GM18508 (cell line): ENCODE results near the gene DKKL1.
"Not testable (repeated sequence)": the region's sequence is repeated elsewhere in the genome, so short reads cannot be mapped to it uniquely, and the experiment has no call there.

ENCODE experiments used
- ATAC-seq: cut with Tn5 transposase; IDR thresholded peaks from one replicate; pipeline ENCODE4 v1.9.1; 2021; ENCODE audit warnings: moderate number of reproducible peaks; ENCODE audit not compliant: insufficient read depth, unreplicated experiment

The DKKL1 gene

GRCh38 chr19:49359851-49360820 lies 3.5 kb upstream of the DKKL1 start:
- no peak for ATAC-seq

GRCh38 chr19:49361438-49362047 lies 2.1 kb upstream of the DKKL1 start:
- ATAC-seq = no peak

- no peak for ATAC-seq
Observed at GRCh38 chr19:49362048-49362928, 1.4 kb upstream of the DKKL1 start, which contains the start of gene TEAD2. TSS of gene TEAD2 (minus strand) at chr19:49362416. CDS start at chr19:49360075, 2,341 bp downstream.

GRCh38 chr19:49362929-49363267 lies 779 bp upstream of the DKKL1 start:
- ATAC-seq = no peak

DNA sequence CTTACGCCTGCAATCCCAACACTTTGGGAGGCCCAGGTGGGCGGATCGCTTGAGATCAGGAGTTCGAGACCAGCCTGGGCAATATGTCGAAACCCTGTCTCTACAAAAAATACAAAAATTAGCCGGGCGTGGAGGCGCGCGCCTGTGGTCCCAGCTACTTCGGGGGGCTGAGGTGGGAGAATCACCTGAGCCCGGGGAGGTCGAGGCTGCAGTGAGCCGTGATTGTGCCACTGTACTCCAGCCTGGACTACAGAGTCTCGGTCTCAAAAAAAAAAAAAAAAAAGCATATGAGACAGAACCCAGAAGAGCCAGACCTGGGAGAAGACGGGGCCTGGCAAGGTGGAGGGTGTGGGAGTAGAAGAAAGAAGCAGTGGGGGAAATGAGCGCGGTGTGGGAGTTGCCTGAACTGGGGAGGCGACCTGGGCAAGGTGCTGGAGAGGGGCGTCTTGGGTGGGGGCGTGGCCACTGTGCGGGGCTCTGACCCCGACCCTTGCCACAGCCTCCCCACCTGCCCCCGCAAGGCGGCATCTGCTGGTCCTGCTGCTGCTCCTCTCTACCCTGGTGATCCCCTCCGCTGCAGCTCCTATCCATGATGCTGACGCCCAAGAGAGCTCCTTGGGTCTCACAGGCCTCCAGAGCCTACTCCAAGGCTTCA lies 533 bp downstream of the DKKL1 start:
- ATAC-seq = no peak

DNA sequence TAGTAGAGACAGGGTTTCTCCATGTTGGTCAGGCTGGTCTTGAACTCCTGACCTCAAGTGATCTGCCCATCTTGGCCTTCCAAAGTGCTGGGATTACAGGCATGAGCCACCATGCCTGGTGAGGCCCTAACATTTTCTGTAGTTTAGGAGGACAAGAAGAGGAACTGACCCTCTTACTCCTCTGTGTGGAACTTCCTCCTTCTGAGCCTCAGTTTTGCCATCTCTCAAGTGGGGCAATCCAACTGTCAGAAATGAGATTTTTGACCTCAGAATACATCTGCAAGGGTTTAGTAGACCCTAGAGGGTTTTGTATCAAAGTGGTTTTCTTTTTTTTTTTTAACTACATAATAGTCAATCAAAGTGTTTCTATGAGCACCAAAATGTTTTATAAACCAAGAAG lies 2.4 kb downstream of the DKKL1 start:
- no peak for ATAC-seq

DNA sequence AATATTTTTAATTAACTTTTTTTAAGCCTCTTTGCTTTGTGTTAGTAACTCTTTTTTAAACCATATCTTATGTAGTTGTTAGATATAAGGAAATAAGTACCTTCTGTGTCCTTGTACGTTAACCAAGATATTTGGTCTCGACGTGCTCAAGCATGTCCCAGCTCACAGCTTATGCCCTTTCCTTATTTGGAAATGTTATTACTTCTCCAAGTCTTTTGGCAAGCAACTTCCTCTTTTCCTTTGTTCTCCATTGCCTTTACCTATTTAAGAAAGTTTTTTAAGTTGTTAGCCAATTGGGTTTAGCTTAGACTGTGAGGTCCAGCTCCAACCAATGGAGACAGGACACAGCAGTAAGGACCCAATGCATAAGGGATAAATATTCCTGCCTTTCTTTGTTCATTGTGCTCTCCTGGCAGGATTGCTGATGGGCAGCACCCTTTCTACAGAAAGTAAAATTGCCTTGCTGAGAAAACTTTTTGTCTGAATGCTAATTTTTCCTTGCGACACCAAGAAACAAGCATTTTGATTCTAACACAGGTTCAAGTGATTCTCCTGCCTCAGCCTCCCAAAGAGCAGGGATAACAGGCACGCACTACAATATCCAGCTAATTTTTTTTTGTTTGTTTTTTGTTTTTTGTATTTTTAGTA lies 5.2 kb downstream of the DKKL1 start:
- ATAC-seq = no peak

DNA sequence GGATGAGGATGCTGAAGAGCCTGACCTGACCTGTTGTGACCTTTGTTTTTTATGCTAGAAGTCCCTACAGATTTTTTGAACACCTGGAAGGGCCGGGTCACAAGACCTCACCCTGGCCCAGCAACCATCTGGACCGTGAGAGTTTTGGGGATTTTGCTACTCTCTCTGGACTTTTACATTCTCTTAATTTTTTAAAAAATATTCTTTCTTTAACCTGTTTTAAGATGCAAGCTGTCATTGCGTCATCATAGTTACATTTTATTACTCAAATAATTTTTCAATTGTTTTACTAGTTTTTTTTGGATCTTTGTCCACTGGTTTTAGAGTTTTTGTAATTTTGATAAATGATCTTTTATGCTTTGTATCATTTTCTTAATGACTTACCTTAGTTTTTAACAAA lies 7.5 kb downstream of the DKKL1 start:
- no peak for ATAC-seq

- not testable (repeated sequence) for ATAC-seq
Observed at GRCh38 chr19:49373174-49373573, 9.5 kb downstream of the DKKL1 start.

- ATAC-seq = no peak
Observed at GRCh38 chr19:49374665-49375434, 11.2 kb downstream of the DKKL1 start.

GRCh38 chr19:49378512-49378911 lies 14.8 kb downstream of the DKKL1 start:
- ATAC-seq = no peak

- ATAC-seq = no peak
Observed at GRCh38 chr19:49380391-49380790, 16.7 kb downstream of the DKKL1 start.

GRCh38 chr19:49382639-49383038 lies 19.0 kb downstream of the DKKL1 start:
- no peak for ATAC-seq

- no peak for ATAC-seq
Observed at GRCh38 chr19:49383599-49383998, 19.9 kb downstream of the DKKL1 start.

GRCh38 chr19:49387936-49388372 lies 24.3 kb downstream of the DKKL1 start, which contains the start of gene KASH5:
TSS of gene KASH5 (plus strand) at chr19:49388249. CDS start at chr19:49390884, 2,635 bp downstream.
- no peak for ATAC-seq

DNA sequence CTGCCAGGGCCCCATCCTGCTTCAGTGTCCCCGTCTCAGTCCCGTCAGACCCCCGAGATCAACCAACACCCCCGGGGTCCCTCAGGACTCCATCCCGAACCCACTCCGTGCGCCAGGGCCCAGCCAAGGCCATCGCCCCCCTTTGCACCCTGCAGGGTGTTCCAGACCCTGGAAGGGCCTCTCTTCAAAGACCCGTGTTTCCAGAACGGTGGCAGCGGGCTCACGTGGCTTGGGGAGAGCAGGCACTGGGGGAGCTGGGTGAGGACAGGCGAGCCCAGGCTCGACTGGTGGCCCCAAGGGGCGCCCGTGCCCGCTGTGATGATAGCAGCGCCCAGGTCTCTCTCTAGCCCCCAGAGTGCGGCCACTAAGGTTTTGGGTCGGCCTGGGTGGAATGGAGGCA lies 25.7 kb downstream of the DKKL1 start:
- no peak for ATAC-seq

- no peak for ATAC-seq
Observed at GRCh38 chr19:49390131-49390928, 26.7 kb downstream of the DKKL1 start.

GRCh38 chr19:49390929-49391359 lies 27.3 kb downstream of the DKKL1 start:
- ATAC-seq = no peak
